Endothelial cell (in vitro differentiated cells): ENCODE results near the gene ARID1B. TPM values are rescaled to one million over a fixed set of nuclear protein-coding genes. Genes with fewer than 3 reads are reported as not detected.

ENCODE experiments used
- DNase-seq: peaks from one replicate; pipeline ENCODE4 v3.0.0; 2021; ENCODE audit warnings: low spot score
- H3K27ac Mint-ChIP-seq: one replicate; pipeline ENCODE4 v1.8.0; 2021; ENCODE audit warnings: mixed read lengths, inconsistent platforms; ENCODE audit not compliant: unreplicated experiment
- H3K27me3 Mint-ChIP-seq: one replicate; pipeline ENCODE4 v1.8.0; 2021; ENCODE audit warnings: mild to moderate bottlenecking, moderate library complexity, mixed read lengths, inconsistent platforms; ENCODE audit not compliant: unreplicated experiment
- H3K36me3 Mint-ChIP-seq: one replicate; pipeline ENCODE4 v1.8.0; 2021; ENCODE audit warnings: mild to moderate bottlenecking, low read depth, mixed read lengths, inconsistent platforms; ENCODE audit not compliant: unreplicated experiment
- H3K4me1 Mint-ChIP-seq: one replicate; pipeline ENCODE4 v1.8.0; 2021; ENCODE audit warnings: mild to moderate bottlenecking, mixed read lengths, inconsistent platforms; ENCODE audit not compliant: unreplicated experiment
- H3K4me3 Mint-ChIP-seq: one replicate; pipeline ENCODE4 v1.8.0; 2021; ENCODE audit warnings: mild to moderate bottlenecking, mixed read lengths, inconsistent platforms; ENCODE audit not compliant: unreplicated experiment
- H3K9me3 Mint-ChIP-seq: one replicate; pipeline ENCODE4 v1.8.0; 2021; ENCODE audit warnings: mixed read lengths, inconsistent platforms; ENCODE audit not compliant: unreplicated experiment
- CTCF ChIP-seq: fragments of 200-600 bp; sonication (generic); IDR thresholded peaks from one replicate; pipeline ENCODE4 v1.5.0; 2021; ENCODE audit warnings: antibody characterized with exemption; ENCODE audit not compliant: unreplicated experiment
- total RNA-seq: library from RNA; stranded (reverse); fragmentation: NEBNext Ultra II Directional; extraction: Animal tissue kit (Norgen Biotek cat#: 25700); gene quantifications from one replicate; pipeline ENCODE4 v1.2.1, GENCODE V29; 2021; ENCODE audit not compliant: unreplicated experiment

ARID1B gene
- total RNA-seq, 1 donor from 2014 or later = 104 TPM

GRCh38 chr6:157123234-157123633 lies 346.1 kb downstream of the ARID1B start:
- Mint-ChIP-seq H3K27me3 (peaks cover 7% of the 10 kb centered on the region), H3K4me3 (no peak overlapping the region), H3K27ac (no peak overlapping the region), H3K36me3 (peaks cover 3% of the 10 kb centered on the region), H3K4me1 (peaks cover 2% of the 10 kb centered on the region), H3K9me3 (no peaks in the 10 kb centered on the region)
- no peak for TF ChIP-seq CTCF
- no peak for DNase-seq

- H3K27me3 Mint-ChIP-seq = peaks cover 8% of the 10 kb centered on the region
- H3K36me3 Mint-ChIP-seq = peaks cover 3% of the 10 kb centered on the region
- TF ChIP-seq CTCF = no peak
- peaks cover 7% of the 10 kb centered on the region for H3K4me1 Mint-ChIP-seq
- no peak overlapping the region for H3K4me3 Mint-ChIP-seq
- H3K27ac Mint-ChIP-seq = no peak overlapping the region
- no peaks in the 10 kb centered on the region for H3K9me3 Mint-ChIP-seq
- no peak for DNase-seq
Observed at GRCh38 chr6:157124485-157125254, 347.5 kb downstream of the ARID1B start.

- no peak for DNase-seq
- Mint-ChIP-seq H3K9me3 (no peaks in the 10 kb centered on the region), H3K4me3 (peak overlapping the region; percentile 53), H3K27me3 (peaks cover 6% of the 10 kb centered on the region), H3K4me1 (peaks cover 7% of the 10 kb centered on the region), H3K27ac (no peak overlapping the region), H3K36me3 (peaks cover 3% of the 10 kb centered on the region)
- TF ChIP-seq CTCF = no peak
Observed at GRCh38 chr6:157125531-157125930, 348.4 kb downstream of the ARID1B start.

GRCh38 chr6:157126183-157127098 lies 349.3 kb downstream of the ARID1B start:
- Mint-ChIP-seq H3K9me3 (no peaks in the 10 kb centered on the region), H3K36me3 (peaks cover 12% of the 10 kb centered on the region), H3K4me1 (peaks cover 12% of the 10 kb centered on the region), H3K27ac (no peak overlapping the region), H3K27me3 (peaks cover 4% of the 10 kb centered on the region), H3K4me3 (no peak overlapping the region)
- TF ChIP-seq CTCF = no peak
- DNase-seq = no peak
